GM19455 (cell line): ENCODE results near the gene GRIK1.
"Not testable (repeated sequence)": the region's sequence is repeated elsewhere in the genome, so short reads cannot be mapped to it uniquely, and the experiment has no call there.

Experiments used
- ATAC-seq: cut with Tn5 transposase; IDR thresholded peaks from one replicate; pipeline ENCODE4 v1.9.1; 2021; ENCODE audit not compliant: unreplicated experiment

Gene GRIK1

DNA sequence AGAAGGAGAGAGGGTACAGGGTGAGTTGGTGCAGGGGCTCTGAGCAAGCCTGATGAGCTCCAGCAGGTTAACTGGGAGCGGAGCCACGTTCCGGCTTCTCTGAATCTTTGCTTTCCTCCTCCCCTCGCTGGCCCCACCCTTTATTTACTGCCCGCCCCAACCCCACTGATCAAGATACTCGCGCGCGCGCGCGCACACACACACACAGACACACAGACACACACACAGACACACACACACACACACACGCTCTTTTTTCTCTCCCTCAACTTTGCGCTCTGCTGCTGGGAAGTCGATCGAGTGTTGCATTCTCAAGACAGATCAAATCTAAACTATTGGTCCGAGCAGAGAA is at the start of gene GRIK1:
Gene GRIK1 (minus strand): TSS at position 73 of the 352 bp plus-strand sequence.
- no peak for ATAC-seq

DNA sequence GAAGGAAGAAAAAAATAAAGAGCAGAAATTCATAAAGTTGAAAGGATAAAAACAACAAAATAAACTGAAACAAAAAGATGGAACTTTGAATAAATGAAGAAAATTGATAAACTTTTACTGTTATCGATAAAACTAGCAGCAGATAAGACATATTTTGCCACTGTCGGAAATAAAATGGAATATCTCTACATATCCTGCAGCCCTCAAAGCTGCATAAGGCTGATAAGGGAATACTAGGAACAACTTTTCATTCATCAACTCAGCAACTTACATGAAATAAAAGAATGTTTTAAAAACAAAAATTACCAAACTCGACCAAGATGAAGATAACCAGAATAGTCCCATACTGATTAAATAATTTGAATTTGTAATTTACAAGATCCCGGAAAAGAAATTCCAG is 48.0 kb upstream of the GRIK1 start:
- ATAC-seq = no peak

DNA sequence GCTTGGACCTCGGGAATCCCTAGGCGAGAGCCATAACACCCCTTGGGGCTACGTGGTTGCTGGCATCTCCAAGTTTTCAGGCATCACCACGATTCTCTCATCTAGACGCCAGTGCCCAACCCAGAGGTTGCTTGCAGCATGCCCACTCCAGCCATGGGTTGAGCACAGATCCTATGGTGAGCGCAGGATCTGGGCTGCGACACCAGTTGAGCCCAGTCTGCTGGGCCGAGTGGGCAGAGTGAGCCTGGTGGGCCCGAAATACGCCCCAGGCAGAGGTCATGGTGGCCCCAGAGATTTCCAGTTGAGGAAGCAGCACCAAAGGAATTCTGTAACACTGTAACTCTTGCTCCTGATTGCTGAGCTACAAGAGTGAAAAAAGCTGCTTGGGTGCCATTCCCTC is 46.1 kb upstream of the GRIK1 start:
- no peak for ATAC-seq

DNA sequence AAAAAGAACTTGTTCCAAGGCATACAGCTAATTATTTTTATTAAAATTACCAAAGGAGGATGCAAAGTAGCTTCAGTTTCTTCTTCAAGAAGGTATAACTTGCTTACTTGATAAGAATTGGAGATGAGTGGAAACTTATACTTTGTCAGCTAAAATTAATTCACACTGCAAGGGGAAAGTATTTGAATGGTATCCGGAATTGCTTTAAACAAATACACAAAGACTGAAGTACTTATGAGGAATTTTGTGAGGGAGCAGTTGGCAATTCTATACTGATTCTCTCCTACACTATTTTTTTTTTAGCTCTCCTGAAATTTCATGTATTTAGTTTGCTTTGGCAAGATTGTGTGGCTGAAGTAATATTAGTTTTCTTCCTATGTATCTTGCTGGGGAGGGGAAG is 39.2 kb upstream of the GRIK1 start:
- no peak for ATAC-seq

DNA sequence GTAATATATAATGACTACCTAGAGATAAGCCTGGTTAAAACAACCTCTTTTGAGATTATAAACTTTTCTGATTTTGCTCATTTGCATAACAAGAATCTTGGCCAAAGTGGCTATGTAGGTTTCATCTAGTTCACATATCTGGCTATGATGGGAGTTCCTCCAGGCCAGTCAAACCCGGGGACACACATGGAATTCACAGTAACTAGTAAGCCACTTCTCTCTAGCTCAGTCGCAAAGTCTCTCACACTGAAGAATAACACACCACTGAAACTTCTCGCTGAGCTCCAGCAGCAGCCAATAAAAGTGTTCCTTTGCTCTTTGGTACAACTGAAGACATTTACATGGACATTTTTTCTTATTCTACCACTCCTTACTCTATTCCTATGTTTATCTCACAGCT is 36.0 kb upstream of the GRIK1 start:
- ATAC-seq = no peak

DNA sequence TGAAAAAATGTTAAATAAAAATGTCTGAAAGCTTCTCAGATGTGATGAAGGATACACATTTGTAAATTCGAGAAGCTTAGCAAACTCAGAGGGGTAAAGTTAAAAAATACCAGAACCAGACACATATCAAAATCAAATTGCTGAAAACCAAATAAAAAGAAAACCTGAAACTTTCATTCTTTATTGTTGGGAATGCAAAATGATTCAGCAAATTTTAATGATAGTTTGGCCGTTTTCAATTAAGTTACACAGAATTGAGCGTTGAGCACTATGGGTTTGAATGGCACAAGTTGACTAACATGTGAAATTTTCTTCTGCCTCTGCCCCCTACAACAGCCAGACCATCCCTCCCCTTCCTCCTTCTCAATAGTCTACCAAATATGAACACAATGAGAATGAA is 33.5 kb upstream of the GRIK1 start:
- no peak for ATAC-seq

DNA sequence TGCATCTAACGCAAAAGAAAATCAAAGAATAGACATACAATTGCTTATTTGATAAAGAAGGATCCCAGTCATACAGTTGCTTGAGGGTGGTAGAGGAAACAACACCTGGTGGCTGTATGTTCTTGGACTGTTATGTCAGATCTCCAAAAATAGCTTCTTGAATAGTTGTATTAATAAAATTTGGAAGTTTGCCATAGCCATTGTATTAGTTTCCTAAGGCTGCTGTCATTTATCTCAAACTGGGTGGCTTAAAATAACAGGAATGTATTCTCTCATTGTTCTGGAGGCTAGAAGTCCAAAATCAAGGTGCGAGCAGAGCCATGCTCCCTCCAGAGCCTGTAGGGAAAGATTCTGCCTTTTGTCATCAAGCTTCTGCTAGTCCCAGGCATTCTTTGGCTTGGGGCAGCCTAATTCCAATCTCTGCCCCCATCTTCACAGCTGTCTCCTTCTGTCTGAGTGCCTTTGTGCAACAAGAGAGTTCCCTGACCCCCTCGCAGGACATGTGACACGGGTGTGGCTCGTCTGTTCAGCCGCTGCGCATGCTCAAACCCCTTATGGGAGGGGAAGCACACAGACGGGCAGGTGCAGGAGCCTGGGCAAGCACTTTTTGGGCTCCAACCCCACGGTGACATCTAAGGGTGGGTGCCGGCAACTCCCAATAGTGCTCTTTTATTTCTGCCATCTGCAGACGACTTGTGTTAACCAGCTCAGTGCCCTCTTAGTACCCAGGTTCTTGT is 21.7 kb upstream of the GRIK1 start:
- no peak for ATAC-seq

DNA sequence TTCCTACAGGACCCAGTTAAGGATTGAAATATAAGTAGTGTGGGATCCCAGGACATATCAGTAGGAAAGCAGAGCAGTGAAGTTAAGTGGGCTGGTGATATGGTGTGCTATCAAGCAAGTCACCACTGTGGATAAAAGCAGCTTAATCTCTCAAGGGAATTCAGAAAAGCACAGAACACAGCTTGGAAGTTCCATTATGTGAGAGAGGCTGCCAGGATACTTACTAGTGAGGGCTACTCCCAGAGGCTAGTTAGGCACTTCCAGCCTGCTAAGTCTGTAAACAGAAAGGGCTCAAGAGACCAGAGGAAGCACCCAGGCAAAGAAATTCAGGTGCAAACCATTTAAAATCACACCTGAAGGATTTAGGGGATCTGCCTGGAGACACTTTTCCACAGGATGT is 18.8 kb upstream of the GRIK1 start:
- ATAC-seq = no peak

DNA sequence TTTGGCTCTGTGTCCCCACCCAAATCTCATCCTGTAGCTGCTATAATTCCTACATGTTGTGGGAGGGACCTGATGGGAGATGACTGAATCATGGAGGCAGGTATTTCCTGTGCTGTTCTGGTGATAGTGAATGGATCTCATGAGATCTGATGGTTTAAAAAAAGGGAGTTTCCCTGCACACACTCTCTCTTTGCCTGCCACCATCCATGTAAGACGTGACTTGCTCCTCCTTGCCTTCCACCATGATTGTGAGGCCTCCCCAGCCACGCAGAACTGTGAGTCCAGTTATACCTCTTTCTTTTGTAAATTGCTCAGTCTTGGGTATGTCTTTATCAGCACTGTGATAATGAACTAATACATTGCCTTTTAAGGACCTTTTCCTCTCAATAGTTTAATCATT is 18.2 kb upstream of the GRIK1 start:
- not testable (repeated sequence) for ATAC-seq

DNA sequence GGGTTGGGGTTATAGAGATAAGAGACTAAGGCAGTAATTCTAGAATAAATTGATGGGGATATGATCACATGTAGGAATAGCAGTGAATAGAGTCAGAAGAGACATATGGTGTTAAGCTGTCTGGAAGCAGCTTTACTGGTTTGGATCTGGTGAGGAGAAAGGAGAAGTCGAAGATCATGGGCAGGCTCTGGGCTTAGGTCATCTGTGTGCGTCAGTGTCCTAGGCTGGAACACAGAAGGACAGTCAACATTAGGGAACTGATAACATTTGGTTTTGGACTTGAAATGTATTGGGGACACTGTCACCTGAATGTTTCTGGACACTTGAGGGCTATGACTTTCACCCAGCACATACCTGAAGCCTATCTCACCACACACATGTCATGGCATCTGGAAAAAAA is 13.9 kb upstream of the GRIK1 start:
- ATAC-seq = no peak

DNA sequence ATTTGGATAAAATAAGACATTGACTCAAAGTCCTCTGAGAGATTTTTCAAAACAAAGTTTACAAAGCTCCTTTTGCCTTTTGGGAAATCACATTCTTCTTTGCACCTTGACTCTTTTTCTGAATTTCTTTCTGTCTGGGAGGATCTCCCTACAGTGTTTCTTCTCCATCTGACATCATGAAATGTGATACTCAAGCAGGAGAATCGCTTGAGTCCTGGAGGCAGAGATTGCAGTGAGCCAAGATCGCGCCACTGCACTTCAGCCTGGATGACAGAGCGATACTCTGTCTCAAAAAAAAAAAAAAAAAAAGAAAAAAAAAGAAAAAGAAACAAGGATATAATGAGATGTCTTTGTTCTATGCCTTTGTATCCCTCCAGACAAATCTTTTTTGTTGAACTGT is 13.3 kb upstream of the GRIK1 start:
- ATAC-seq = no peak

DNA sequence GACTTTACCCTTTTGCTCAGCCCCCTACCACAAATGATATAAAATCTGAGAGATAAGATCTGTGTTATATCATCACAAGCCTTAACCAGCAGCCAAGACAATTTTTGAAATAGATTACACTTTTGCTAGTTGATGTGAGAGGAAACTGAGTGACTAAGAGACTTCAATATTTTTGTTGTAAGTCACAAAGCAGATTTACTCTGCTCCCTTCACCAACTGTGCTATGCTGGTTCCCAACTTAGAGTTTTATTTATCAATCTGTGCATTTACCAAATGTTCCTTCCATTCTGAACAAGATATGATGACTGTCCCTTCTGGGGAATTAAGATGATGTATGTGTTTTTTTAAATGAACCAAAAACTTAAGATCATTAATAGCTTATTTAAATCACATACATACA is 12.1 kb upstream of the GRIK1 start:
- no peak for ATAC-seq

DNA sequence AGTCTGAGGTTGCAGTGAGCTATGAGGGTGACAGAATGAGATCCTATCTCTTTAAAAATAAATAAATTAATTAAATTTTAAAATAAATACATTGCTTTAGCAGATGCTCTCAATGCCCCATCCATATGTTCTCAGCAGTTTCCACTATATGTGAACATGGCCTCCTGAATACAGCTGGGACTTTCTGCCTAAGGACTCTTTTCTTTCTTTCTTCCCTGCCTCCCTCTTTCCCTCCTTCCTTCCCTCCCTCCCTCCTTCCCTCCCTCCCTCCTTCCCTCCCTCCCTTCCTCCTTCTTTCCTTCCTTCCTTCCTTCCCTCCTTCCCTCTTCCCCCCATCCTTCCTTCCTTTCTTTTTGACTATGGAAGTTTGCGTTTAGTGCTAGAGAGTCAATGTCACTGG is 10.2 kb upstream of the GRIK1 start:
- no peak for ATAC-seq

DNA sequence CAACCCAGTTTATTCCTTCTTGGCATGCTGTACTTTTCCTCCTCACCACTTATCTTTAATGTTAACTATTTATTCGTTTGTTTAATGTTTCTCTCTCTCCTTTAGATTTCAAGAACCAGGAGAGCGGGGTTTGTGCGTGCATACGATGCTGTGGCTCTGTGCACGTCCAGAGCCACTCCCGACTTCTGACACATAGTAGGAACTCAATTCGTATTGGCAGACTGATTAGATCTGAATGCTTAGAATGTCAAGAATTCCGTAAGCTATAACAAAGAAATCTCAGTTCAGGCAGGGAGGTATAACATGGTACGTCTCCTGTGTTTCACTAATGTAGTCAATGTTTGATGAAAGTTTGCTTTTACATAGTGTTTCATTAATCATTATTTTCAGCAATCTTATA is 7.3 kb upstream of the GRIK1 start:
- no peak for ATAC-seq

DNA sequence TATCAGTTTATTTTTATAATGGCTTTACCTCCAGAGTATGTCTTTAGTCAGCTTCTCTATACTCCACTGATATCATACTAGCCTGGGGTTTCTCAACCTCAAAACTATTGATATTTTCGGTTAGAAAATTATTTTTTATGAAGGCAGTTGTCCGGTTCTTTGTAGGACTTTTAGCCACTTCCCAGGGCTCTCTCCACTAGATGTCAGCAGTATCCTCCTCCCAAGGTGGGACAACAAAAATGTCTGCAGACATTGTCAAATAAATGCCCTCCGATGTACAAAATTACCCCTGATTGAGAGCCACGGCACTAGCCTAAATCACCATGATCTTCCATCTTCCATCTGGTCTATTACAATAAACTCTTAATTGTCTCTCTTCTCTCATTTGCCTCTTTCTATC is 4.1 kb upstream of the GRIK1 start:
- no peak for ATAC-seq

DNA sequence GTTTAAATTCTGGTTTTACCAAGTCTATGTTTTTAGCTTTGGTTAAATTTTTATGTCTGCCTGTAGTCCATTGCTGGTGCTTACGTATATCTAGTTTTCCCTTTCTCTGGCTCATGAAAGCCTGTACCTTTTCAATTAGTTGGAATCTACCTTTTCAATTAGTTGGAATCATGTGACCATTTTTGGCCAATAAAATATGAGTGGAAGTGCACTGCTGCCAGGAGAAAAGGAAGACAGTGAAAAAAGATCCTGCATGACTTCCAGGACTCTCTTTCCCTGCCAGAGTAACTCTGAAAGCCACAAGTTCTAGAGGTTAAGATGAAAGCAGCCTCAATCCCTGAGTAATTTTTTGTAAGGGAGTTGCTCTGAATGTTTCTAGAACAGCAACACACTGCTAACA is 2.2 kb upstream of the GRIK1 start:
- no peak for ATAC-seq

DNA sequence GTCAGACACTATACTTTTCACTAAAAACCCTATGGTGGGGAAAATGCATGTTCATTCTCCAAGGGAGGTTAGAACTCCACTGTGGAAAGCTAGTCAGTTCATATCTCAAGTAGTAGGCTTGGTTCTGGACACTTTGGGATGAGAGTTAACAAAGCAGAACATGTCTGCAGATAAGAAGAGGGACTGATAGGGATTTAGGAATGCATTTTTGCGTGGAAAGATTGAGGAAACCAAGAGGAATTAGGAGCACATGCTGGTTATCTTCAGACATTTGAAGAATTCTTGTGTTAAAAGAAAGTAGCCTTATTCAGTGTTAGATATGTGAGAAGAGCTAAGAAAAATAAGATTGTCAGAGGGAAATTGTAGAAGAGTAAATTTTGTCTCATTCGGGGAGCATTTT is 1.2 kb upstream of the GRIK1 start:
- no peak for ATAC-seq

DNA sequence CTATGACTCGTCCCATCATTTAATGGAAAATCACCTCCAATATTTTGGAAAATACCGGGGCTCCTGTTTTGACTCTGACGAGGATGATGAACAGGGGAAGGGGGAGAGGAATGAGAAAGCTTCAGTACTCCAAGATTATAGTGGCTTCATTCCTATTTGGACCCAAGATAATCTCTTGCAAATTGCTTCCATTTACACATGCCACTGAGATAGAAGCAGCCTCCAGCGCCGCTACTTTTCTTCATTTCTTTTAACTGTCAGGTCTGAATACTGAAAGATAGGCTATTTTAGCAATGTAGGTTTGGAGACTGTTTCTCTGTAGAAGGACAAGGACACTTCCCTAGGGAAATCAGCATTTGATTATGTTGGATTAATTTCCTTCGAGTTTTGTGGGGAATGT is 565 bp upstream of the GRIK1 start:
- no peak for ATAC-seq

DNA sequence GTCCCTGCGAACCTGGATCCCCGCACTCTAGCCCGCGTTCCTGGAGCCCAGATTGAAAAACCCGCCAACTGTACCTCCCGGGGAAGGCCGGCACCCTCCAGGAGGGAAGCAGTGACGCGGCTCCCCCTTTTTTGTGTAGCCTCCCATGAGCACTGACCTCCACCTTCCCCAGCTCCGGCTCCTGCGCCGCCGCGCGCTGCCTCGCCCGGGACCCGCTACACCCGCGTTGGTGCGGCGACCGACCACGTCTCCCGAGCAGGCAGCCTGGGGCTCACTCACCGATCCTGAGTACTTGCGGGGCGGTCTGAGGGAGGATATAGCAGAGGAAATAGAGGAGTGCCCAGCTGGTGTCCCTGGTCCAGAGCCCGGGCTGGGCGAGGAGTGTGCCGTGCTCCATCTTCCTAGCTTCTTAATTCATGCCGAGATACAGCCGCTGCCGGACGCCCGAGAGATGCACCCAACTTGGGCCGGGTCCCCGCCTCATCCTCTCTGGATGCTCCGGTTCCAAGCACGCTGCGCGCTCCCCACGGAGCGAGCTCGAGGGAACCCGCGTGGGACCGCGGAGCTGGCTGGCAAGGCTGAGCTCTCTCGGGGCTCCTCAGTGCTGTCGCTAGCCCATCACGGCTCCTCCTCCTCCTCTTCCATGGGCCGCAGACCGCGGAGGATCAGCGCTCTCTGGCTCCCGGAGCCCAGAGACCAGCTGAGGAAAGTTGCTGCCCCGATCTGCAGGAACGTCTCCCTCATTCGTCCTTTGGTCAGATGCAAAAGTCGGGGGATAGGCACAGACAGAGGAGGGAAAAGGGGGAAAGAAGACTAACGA is 482 bp downstream of the GRIK1 start:
- ATAC-seq = no peak

DNA sequence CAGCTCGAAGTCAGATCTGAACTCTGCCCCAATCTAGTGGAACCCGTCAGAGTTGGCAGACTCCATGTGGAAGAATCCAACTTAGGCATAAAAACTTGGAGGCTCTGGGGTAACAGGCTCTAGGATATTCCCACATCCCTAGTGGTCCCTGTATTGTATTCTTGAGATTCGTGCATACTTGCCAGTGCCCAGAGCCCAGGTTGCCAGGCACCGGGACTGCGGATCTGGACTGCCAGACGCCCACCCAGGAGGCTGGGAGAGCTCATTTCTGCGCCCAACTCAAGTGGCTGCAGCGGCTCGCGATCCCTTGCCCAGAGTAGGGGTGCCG is 1.1 kb downstream of the GRIK1 start:
- no peak for ATAC-seq

DNA sequence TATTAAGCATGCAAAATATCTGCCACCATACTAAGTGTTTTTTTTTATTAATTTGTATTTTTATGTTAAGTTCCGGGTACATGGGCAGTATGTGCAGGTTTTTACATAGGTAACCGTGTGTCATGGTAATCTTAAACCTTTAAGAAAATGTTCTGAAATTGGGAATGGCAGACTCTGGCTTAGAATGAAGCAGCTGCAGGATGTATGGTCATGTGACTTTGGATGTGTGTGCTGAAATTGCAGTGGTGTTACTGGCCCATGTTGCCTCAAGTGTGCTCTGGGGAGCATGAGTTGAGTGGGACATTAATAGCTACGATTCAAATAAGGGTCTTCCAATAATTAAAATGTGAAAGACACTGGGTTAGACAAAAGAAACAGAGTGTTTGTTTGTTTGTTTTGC is 6.7 kb downstream of the GRIK1 start:
- ATAC-seq = no peak

DNA sequence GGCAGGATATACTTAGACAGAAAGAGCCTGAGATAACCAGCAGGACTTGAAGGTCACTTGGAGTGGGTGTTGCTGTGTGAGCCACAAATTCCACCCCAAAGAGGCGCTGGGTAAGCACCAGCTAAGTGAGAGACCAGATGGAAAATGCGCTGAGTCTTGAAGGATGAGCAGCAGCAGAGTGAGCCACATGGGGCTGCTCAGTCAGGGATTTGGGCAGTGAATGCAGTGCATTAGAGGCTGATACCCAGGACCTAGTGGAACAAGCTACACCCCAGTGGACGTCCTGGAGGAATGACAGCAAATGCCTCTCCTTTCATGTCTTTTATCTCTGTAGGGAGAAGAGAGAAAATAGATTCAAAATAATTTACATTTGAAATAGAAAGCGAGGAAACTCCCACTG is 11.3 kb downstream of the GRIK1 start:
- ATAC-seq = no peak

DNA sequence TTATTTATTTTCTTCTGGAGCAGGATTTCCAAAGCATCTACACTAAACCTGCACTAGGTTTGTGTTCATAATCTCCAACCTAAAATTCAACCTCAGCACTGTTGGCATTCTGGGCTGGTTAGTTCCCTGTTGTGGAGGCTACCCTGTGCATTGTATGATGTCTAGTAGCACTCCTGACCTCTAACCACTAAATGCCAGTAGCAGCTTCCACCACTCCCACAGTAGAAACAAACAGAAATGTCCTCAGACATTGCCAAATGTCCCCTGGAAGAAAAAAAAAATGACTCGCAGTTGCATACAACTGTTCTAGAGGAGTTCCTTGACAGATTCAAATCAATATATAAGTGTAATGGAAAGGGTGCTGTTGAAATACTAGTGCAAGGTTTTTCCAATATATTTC is 18.9 kb downstream of the GRIK1 start:
- ATAC-seq = no peak
